Ectodermal cell (in vitro differentiated cells): ENCODE results near the gene KIAA1755.

Experiments
- H3K27ac ChIP-seq: 2 replicates; pipeline ENCODE4 v1.7.0; 2013; ENCODE audit warnings: mild to moderate bottlenecking, low read depth, low read length; ENCODE audit not compliant: insufficient read depth, poor library complexity, severe bottlenecking
- H3K27me3 ChIP-seq: 2 replicates; pipeline ENCODE4 v1.7.0; 2013; ENCODE audit warnings: mild to moderate bottlenecking, low read length; ENCODE audit not compliant: insufficient read depth, control insufficient read depth, poor library complexity, severe bottlenecking
- H3K36me3 ChIP-seq: one replicate; pipeline ENCODE4 v1.7.0; 2013; ENCODE audit warnings: low read length; ENCODE audit not compliant: control insufficient read depth, insufficient read depth
- H3K4me1 ChIP-seq: one replicate; pipeline ENCODE4 v1.7.0; 2013; ENCODE audit warnings: low read length; ENCODE audit not compliant: control insufficient read depth, insufficient read depth
- H3K4me3 ChIP-seq: 2 replicates; pipeline ENCODE4 v1.7.0; 2013; ENCODE audit warnings: low read depth, low read length, control low read depth; ENCODE audit not compliant: insufficient read depth
- H3K9me3 ChIP-seq: 2 replicates; pipeline ENCODE4 v1.7.0; 2013; ENCODE audit warnings: mild to moderate bottlenecking, low read length, moderate library complexity; ENCODE audit not compliant: control insufficient read depth
- WGBS, 2 experiments: methylation state at CpG; one replicate each; pipeline ENCODE4 v1.1.7; 2013; ENCODE audit warnings: missing lambda C conversion rate in 2 of 2; 5-methylcytosine and 5-hydroxymethylcytosine counted together

The KIAA1755 gene

DNA sequence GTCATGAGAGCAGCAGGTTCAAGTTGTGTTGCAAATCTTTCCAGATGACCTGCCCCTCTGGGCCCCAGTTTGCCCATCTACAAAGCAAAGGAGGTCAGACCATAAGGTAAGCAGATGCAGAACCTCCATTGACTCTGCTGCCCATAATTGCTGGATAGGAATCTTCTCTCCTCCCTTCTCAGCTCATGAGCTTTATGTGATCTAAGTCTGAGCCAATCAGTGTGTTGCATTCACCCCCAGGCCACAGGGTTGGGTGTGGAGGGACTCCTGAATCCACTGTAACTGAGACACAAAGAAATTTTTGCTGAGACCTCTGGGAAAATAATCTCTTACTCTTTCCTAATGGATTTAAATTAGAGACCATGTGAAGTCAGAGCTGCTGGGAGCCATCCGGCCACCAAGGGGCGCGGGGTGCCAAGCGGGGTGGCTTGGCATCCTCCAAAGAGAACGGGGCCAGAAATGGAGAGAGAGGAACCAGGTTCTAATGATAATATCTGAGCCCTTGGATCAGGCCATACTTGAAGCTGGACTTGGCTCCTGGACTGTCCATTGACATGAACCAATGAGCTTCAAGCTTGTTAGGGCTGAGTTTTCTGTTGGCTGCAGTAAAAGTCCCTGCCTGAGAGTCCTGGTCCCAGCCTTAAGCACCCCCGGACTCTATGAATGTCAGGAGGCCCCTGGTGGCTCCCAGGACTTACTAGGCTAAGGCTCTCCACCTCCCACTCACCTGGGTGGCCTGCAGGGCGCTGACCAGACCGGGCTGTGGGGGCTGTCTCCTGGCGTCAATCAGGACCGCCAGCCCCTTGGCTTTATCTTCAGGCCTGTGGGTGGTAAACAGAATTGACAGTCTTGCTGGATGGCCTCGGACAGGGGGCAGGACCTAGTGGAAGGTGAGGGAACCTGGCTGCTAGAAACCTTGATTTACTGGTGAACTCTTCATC, 32.8 kb downstream of the KIAA1755 start:
- no peaks in the 10 kb centered on the region for H3K9me3 ChIP-seq
- no peak overlapping the region for H3K4me3 ChIP-seq
- H3K4me1 ChIP-seq: no peaks in the 10 kb centered on the region
- no peaks in the 10 kb centered on the region for H3K27me3 ChIP-seq
- H3K27ac ChIP-seq: no peak overlapping the region
- WGBS, 2 experiments: 93 to 95% methylated on average over 11 of the region's 11 CpGs
- H3K36me3 ChIP-seq: no peaks in the 10 kb centered on the region

DNA sequence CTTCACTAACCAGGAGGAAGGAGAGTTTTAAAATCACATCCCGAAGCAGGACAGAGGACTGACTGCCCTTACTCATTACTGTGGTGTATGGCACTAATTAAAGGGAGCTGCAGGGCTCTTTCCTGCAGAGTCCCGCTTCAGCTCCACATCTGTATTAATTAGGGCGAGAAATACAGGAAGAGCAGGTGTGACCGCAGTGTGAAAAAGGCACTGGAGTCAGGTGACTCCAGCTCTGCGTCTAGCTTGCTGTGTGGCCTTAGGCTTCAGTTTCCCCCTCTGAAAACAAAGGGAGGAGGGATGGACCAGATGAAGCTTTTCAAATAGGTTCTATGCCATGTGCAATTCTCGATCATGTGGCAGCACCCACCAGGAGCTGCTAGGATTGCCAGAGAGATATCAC, 34.0 kb downstream of the KIAA1755 start:
- H3K27me3 ChIP-seq: no peaks in the 10 kb centered on the region
- 91% methylated on average over 6 of the region's 6 CpGs for WGBS, 2 experiments
- H3K36me3 ChIP-seq: no peaks in the 10 kb centered on the region
- no peaks in the 10 kb centered on the region for H3K9me3 ChIP-seq
- no peak overlapping the region for H3K4me3 ChIP-seq
- H3K27ac ChIP-seq: no peak overlapping the region
- H3K4me1 ChIP-seq: no peaks in the 10 kb centered on the region

DNA sequence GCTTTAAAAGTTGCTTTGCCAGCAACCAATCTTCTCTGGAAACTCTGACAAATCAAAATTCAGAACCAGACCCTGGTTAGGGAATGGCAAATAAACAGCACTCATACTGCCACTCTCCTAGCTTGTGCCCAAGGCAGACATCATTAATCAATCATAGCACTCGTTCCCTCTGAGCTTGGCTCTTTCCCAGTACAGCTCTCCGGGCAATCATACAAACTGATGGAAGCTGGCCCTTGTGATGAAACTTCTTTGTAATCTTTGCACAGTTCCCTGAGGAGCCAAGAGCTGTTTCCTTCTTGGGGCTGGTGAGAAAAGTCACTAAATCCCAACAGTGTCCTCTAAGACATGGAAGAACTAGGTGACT, 34.7 kb downstream of the KIAA1755 start:
- H3K27ac ChIP-seq: no peak overlapping the region

DNA sequence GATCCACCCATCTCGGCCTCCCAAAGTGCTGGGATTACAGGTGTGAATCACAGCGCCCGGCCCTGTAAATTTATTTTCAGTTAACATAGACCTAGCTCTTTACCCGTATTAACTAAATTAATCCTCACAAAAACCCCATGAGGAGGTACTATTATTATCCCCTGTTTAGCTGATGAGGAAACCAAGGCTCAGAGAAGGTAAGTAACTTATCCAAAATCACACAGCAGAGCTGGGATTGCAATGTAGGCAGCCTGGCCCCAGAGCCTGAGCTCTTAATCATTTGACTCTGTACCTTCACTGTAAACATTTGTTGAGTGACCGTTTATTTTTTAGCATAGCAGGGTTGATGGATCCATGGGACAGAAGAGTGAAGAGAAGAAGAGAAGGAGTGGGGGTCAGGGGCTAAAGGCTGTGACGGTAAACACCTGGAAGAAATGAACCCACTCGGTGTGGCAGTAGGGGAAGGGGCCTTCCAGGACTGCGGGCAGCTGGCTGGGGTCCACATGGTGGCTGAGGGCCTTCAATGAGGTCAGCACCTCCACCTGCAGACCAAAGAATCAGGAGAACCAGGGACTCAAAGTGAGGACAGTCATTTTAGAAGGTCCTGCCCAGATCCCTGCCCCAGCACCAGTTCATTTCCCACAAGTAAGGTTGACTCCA, 35.2 kb downstream of the KIAA1755 start:
- Histone ChIP-seq H3K9me3 (no peaks in the 10 kb centered on the region), H3K4me1 (no peaks in the 10 kb centered on the region), H3K27ac (no peak overlapping the region), H3K4me3 (no peak overlapping the region), H3K36me3 (no peaks in the 10 kb centered on the region), H3K27me3 (no peaks in the 10 kb centered on the region)
- WGBS, 2 experiments: 92 to 94% methylated on average over 8 of the region's 8 CpGs

More for the DNA sequence above, 34.7 kb downstream of the KIAA1755 start:
- 90 to 96% methylated on average over 2 of the region's 2 CpGs for WGBS, 2 experiments
- H3K4me3 ChIP-seq: no peak overlapping the region
- H3K36me3 ChIP-seq: no peaks in the 10 kb centered on the region
- H3K9me3 ChIP-seq: no peaks in the 10 kb centered on the region
- no peaks in the 10 kb centered on the region for H3K27me3 ChIP-seq
- H3K4me1 ChIP-seq: no peaks in the 10 kb centered on the region

DNA sequence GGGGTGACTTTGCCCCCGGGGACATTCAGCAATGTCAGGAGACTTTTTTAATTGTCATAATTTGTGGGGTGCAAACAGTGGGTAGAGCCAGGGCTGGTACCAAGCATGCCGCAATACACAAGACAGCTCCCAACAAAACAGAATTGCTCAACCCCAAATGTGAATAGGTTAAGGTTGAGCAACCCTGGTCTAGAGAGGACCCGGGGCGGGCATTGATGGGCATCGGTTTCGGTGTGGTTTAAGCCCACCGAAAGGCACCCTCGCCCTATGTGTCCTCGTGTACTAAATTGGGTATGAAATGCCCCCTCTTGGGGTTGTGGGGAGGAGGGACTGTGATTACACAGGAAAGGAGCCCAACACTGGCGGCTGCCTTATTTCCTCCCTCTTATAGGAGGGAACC, 36.0 kb downstream of the KIAA1755 start:
- WGBS, 2 experiments: 95 to 96% methylated on average over 10 of the region's 10 CpGs
- H3K27ac ChIP-seq: no peak overlapping the region
- H3K9me3 ChIP-seq: no peaks in the 10 kb centered on the region
- H3K27me3 ChIP-seq: no peaks in the 10 kb centered on the region
- no peaks in the 10 kb centered on the region for H3K4me1 ChIP-seq
- no peaks in the 10 kb centered on the region for H3K36me3 ChIP-seq
- H3K4me3 ChIP-seq: no peak overlapping the region

DNA sequence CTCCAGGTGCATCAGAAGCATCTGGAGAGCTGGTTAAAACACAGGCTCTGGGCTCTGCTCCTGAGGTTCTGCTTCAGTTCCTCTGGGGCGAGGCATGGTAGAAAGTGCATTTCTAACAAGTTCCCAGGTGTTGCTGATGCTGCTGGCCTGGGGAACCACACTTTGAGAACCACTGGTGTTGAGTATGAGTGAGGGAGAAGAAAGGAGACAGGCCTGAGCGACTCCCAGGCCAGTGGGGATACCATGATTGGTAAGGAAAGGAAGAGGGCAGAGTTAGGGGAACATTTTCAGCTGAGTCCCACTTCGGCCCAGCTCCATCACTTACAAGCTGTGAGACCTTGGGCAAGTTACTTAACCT, 36.8 kb downstream of the KIAA1755 start:
- H3K4me1 ChIP-seq: no peaks in the 10 kb centered on the region
- H3K4me3 ChIP-seq: no peak overlapping the region
- 91 to 92% methylated on average over 3 of the region's 3 CpGs for WGBS, 2 experiments

DNA sequence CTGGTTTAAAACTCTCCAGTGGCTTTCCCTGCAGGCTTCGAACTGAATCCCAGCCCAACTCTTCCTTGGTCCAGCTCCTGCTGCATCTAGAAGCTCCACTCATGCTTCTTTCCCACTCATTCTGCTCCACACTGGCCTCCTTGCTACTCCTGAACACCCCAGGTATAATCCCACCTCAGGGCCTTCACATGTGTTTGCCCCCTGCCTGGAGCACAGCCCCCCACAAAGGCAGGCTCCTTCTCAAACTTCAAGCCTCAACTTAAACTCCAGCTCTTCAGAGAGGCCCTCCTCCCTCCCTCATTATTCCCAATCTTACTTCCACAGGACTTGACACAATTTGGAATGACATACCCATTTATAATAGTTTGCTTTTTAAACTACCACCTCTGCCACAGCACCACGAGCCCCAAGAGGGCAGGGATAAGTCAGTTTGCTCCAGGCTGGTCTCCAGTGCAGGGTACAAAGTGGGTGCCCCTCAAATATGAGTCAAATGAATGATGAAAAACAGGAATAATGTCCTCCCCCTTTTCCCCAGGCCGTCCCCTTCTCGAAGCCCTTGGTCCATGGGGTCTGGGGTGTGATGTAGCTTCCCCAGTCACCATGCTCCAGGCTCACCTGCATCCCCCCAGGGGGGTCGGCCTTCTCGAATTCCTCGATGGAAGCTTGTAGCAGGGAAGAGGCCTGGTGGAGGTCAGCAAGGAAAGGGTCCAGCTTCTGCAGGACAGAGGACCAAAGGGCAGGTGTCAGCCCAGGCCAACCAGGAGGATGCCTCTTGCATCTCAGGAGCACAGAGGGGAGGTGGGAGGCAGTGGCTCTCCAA, 37.4 kb downstream of the KIAA1755 start:
- no peaks in the 10 kb centered on the region for H3K27me3 ChIP-seq
- H3K4me1 ChIP-seq: peaks cover under 1% of the 10 kb centered on the region
- H3K9me3 ChIP-seq: no peaks in the 10 kb centered on the region
- H3K36me3 ChIP-seq: no peaks in the 10 kb centered on the region
- WGBS, 2 experiments: 81 to 88% methylated on average over 5 to 7 of the region's 7 CpGs
- no peak overlapping the region for H3K4me3 ChIP-seq
- H3K27ac ChIP-seq: no peak overlapping the region

More for the DNA sequence above, 36.8 kb downstream of the KIAA1755 start:
- Histone ChIP-seq H3K9me3 (no peaks in the 10 kb centered on the region), H3K27ac (no peak overlapping the region), H3K36me3 (no peaks in the 10 kb centered on the region), H3K27me3 (no peaks in the 10 kb centered on the region)

DNA sequence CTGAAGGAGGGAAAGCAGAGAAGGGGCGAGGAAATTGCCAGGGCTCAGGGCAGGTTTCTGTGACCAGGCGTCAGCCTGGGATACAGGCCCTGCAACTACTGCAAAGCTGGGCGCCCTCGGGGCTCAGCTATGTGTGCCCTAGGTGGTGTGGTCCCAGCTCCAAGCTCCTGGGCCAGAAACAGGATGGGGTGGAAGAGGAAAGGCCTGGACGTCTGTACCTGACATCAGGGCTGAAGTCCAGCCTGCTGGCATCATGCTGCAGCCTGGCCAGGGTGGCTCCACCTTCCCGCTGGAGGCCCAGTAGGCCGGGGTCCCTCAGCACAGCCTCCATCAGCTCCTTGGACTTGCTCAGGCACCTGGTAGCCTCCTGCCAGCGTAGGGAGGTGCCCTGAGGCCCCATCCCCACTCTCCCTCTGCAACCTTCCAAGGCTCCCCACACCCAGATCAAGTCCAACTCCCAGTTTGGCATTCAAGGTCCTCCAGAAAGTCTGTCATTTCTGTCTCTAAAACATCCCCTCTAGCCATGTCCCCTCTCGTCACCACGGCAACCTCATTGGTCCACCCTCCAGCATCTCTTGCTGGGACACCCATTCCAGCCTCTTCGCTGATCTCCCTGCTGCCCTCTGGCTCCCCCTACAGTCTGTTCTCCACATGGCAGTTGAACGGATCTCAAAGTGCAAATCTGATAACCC, 38.2 kb downstream of the KIAA1755 start:
- WGBS, 2 experiments: 65 to 67% methylated on average over 12 of the region's 12 CpGs
- no peak overlapping the region for H3K4me3 ChIP-seq
- no peaks in the 10 kb centered on the region for H3K36me3 ChIP-seq
- peaks cover 5% of the 10 kb centered on the region for H3K4me1 ChIP-seq
- H3K27me3 ChIP-seq: no peaks in the 10 kb centered on the region
- no peak overlapping the region for H3K27ac ChIP-seq
- H3K9me3 ChIP-seq: no peaks in the 10 kb centered on the region

DNA sequence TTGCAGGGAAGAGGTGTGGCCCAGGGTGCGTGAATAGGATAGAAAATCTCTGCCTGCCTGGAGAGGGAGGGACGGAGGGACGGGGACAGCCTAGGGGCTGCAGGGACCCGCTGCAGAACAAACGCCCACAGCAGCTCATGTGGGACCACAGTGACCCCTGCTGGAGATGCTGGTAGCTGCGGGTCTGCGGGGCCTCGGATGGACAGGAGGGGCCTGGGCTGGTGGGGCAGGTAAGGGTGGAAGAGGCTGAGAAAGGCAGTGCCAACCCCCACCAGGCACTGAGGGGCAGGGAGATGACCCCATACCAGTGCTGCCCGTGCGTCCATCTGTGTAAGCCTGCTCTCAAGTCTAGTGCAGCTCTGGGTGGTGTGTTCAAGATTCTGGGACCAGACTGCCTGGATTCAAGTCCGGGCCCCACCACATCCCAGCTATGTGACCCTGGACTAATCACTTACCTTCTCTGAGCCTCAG, 39.4 kb downstream of the KIAA1755 start:
- Histone ChIP-seq H3K9me3 (no peaks in the 10 kb centered on the region), H3K4me3 (no peak overlapping the region), H3K27me3 (no peaks in the 10 kb centered on the region), H3K4me1 (peaks cover 5% of the 10 kb centered on the region), H3K36me3 (no peaks in the 10 kb centered on the region), H3K27ac (no peak overlapping the region)
- 13% methylated on average over 11 of the region's 11 CpGs for WGBS, 2 experiments
